Parathyroid adenoma (tissue), 2 donors: Measurements from ENCODE around the gene F2RL3.

Experiments used
- H2AFZ ChIP-seq: fragments of 300-600 bp; sonication (generic); one replicate; pipeline ENCODE4 v1.7.0; 2017; ENCODE audit warnings: antibody characterized with exemption, mild to moderate bottlenecking
- H3K27ac ChIP-seq: fragments of 300-600 bp; sonication (generic); one replicate; pipeline ENCODE4 v1.7.0; 2017
- H3K27me3 ChIP-seq: fragments of 300-600 bp; sonication (generic); one replicate; pipeline ENCODE4 v1.7.0; 2017; ENCODE audit warnings: low read length; ENCODE audit not compliant: control insufficient read depth, insufficient read depth
- H3K36me3 ChIP-seq: fragments of 300-600 bp; sonication (generic); one replicate; pipeline ENCODE4 v1.7.0; 2017; ENCODE audit warnings: low read length; ENCODE audit not compliant: control insufficient read depth, insufficient read depth
- H3K4me1 ChIP-seq: fragments of 300-600 bp; sonication (generic); one replicate; pipeline ENCODE4 v1.7.0; 2017; ENCODE audit warnings: control low read depth
- H3K4me2 ChIP-seq: fragments of 300-600 bp; sonication (generic); one replicate; pipeline ENCODE4 v1.7.0; 2017; ENCODE audit warnings: low read length
- H3K4me3 ChIP-seq: fragments of 300-600 bp; sonication (generic); one replicate; pipeline ENCODE4 v1.7.0; 2017; ENCODE audit warnings: low read depth, low read length
- H3K79me2 ChIP-seq: fragments of 300-600 bp; sonication (generic); one replicate; pipeline ENCODE4 v1.7.0; 2017; ENCODE audit warnings: control low read depth
- H3K9ac ChIP-seq: fragments of 300-600 bp; sonication (generic); one replicate; pipeline ENCODE4 v1.7.0; 2017; ENCODE audit warnings: mild to moderate bottlenecking
- H3K9me3 ChIP-seq: fragments of 300-600 bp; sonication (generic); one replicate; pipeline ENCODE4 v1.7.0; 2017; ENCODE audit warnings: low read length; ENCODE audit not compliant: control insufficient read depth
- TF ChIP-seq, protein P1 (sequence below): fragments of 300-600 bp; sonication (generic); IDR thresholded peaks from one replicate; pipeline ENCODE4 v1.7.0; 2017; ENCODE audit warnings: antibody characterized with exemption, mild to moderate bottlenecking
- donor health status: primary hyperparathyroidism.

F2RL3 gene

GRCh38 chr19:16888629-16889365 is at the start of gene F2RL3:
Gene F2RL3 (plus strand): TSS chr19:16888999. CDS start chr19:16889190, 191 bp downstream.
- H3K4me1 ChIP-seq = no peaks in the 10 kb centered on the region
- H3K27me3 ChIP-seq = no peaks in the 10 kb centered on the region
- no peak within 1 kb of the TSS for H3K9ac ChIP-seq
- H3K4me3 ChIP-seq = no peak within 1 kb of the TSS
- H3K36me3 ChIP-seq = no peaks in the 10 kb centered on the region
- no peaks in the 10 kb centered on the region for H3K9me3 ChIP-seq
- no peak within 1 kb of the TSS for H2AFZ ChIP-seq
- H3K27ac ChIP-seq = peak within 1 kb of the TSS; percentile 73
- H3K79me2 ChIP-seq = no peaks in the 10 kb centered on the region
- no peak within 1 kb of the TSS for H3K4me2 ChIP-seq
- TF ChIP-seq, protein P1, sequence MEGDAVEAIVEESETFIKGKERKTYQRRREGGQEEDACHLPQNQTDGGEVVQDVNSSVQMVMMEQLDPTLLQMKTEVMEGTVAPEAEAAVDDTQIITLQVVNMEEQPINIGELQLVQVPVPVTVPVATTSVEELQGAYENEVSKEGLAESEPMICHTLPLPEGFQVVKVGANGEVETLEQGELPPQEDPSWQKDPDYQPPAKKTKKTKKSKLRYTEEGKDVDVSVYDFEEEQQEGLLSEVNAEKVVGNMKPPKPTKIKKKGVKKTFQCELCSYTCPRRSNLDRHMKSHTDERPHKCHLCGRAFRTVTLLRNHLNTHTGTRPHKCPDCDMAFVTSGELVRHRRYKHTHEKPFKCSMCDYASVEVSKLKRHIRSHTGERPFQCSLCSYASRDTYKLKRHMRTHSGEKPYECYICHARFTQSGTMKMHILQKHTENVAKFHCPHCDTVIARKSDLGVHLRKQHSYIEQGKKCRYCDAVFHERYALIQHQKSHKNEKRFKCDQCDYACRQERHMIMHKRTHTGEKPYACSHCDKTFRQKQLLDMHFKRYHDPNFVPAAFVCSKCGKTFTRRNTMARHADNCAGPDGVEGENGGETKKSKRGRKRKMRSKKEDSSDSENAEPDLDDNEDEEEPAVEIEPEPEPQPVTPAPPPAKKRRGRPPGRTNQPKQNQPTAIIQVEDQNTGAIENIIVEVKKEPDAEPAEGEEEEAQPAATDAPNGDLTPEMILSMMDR = no peak

DNA sequence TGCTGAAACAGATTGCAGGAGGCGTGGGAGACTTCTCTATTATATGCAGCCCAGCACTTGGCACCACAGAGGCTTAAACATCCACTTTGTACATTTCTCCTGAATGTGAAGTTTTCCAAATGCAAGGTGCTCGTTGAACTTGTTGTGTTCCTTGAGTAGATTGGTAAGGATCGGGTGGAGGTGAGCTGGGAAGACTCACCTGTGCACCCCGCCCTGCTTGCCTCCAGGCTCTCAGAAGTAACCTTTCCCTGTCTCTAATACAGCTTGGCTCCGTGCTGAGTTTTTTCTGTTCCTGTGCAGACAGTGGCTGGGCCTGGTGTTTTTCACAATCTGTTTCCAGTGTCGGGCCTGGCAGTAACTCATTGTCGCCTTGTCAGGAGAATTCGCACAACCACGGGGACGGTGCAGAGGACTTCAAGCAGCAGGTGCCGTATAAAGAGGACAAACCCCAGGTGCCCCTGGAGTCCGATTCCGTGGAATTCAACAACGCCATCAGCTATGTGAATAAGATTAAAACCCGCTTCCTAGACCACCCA is 47.3 kb upstream of the F2RL3 start:
- Histone ChIP-seq H3K4me1 (no peaks in the 10 kb centered on the region), H3K27me3 (no peaks in the 10 kb centered on the region), H3K79me2 (peaks cover 24% of the 10 kb centered on the region), H3K4me2 (no peak overlapping the region), H3K9ac (no peak overlapping the region), H3K27ac (no peak overlapping the region), H3K4me3 (no peak overlapping the region), H3K36me3 (no peaks in the 10 kb centered on the region), H3K9me3 (no peaks in the 10 kb centered on the region), H2AFZ (no peak overlapping the region)
- TF ChIP-seq, protein P1 = no peak

DNA sequence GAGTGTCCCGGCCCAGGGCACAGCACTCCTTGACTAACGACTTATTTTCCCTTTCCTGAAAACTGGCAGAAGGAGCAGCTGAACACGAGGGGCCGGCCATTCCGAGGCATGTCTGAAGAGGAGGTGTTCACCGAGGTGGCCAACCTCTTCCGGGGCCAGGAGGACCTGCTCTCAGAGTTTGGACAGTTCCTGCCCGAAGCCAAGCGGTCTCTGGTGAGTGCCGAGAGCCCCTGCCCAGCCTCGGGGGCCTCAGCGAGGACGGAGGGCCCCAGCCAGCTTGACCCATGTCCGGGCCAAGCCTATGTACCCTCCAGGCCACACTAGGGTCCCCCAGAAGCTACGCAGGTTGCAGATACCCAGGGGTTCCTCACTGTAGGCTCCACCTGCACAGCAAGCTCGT is 41.9 kb upstream of the F2RL3 start:
- H3K4me1 ChIP-seq = no peaks in the 10 kb centered on the region
- TF ChIP-seq, protein P1 = no peak
- no peak overlapping the region for H3K27ac ChIP-seq
- H3K4me2 ChIP-seq = no peak overlapping the region
- H2AFZ ChIP-seq = no peak overlapping the region
- no peaks in the 10 kb centered on the region for H3K36me3 ChIP-seq
- no peaks in the 10 kb centered on the region for H3K9me3 ChIP-seq
- peaks cover 5% of the 10 kb centered on the region for H3K79me2 ChIP-seq
- no peaks in the 10 kb centered on the region for H3K27me3 ChIP-seq
- H3K9ac ChIP-seq = no peak overlapping the region
- H3K4me3 ChIP-seq = no peak overlapping the region

- TF ChIP-seq, protein P1 = no peak
- H3K9me3 ChIP-seq = no peaks in the 10 kb centered on the region
- H3K4me3 ChIP-seq = no peak overlapping the region
- H3K79me2 ChIP-seq = peaks cover 4% of the 10 kb centered on the region
- H2AFZ ChIP-seq = no peak overlapping the region
- no peaks in the 10 kb centered on the region for H3K27me3 ChIP-seq
- no peak overlapping the region for H3K4me2 ChIP-seq
- no peak overlapping the region for H3K27ac ChIP-seq
- H3K36me3 ChIP-seq = no peaks in the 10 kb centered on the region
- H3K9ac ChIP-seq = no peak overlapping the region
- H3K4me1 ChIP-seq = no peaks in the 10 kb centered on the region
Observed at GRCh38 chr19:16847430-16847829, 41.4 kb upstream of the F2RL3 start.

DNA sequence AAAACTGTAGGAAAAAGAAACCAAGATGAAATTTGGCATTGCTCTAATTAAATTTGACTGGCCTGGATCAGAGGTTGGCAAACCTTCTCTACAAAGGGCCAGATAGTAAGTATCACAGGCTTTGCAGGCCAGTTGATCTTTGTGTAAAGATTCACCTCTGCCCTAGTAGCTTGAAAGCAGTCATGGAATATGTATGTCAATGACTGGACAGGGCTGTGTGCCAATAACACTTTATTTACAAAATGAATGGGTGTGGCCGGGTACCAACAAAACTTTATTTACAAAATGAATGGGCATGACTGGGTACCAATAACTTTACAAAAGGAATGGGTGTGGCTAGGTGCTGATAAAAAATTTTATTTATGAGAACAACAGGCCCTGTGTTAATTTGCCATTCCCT is 39.6 kb upstream of the F2RL3 start:
- Histone ChIP-seq H3K9me3 (no peaks in the 10 kb centered on the region), H3K4me1 (no peaks in the 10 kb centered on the region), H3K27me3 (no peaks in the 10 kb centered on the region), H3K4me2 (no peak overlapping the region), H3K4me3 (no peak overlapping the region), H3K9ac (no peak overlapping the region), H3K27ac (no peak overlapping the region), H2AFZ (no peak overlapping the region), H3K36me3 (no peaks in the 10 kb centered on the region), H3K79me2 (no peaks in the 10 kb centered on the region)
- TF ChIP-seq, protein P1 = no peak
